ENCODE data around the gene TTC4. TPM values are rescaled to one million over a fixed set of nuclear protein-coding genes. Genes with fewer than 3 reads are reported as not detected.

Gene TTC4
- total RNA-seq, 2 donors from 2014 or later = 11.0 to 18.4 TPM

- Histone ChIP-seq H3K9ac (ENCODE audit: low read depth in 2 of 2, low read length in 2 of 2) (no peak overlapping the region), H3K4me3 (no peak overlapping the region), H3K36me3 (no peaks in the 10 kb centered on the region), H3K4me1 (no peaks in the 10 kb centered on the region), H3K27me3 (no peaks in the 10 kb centered on the region), H3K9me3 (no peaks in the 10 kb centered on the region), H3K27ac (no peak overlapping the region)
- intact Hi-C loops (cut with DNase I) = no loop called here
- no peak for DNase-seq
- no peak for TF ChIP-seq CTCF (IDR thresholded peaks at IDR 0.05)
These were observed 13.7 kb upstream of the TTC4 start for GRCh38 chr1:54701996-54702395.

GRCh38 chr1:54703471-54703870, 12.2 kb upstream of the TTC4 start:
- H3K36me3 ChIP-seq = no peaks in the 10 kb centered on the region
- no peaks in the 10 kb centered on the region for H3K4me1 ChIP-seq
- intact Hi-C loops (cut with DNase I) = no loop called here
- DNase-seq = no peak
- H3K27me3 ChIP-seq = no peaks in the 10 kb centered on the region
- no peak overlapping the region for H3K27ac ChIP-seq
- no peak overlapping the region for H3K9ac ChIP-seq (ENCODE audit: low read depth in 2 of 2, low read length in 2 of 2)
- H3K4me3 ChIP-seq = no peak overlapping the region
- no peaks in the 10 kb centered on the region for H3K9me3 ChIP-seq
- TF ChIP-seq CTCF (IDR thresholded peaks at IDR 0.05) = no peak

GRCh38 chr1:54705153-54705552, 10.5 kb upstream of the TTC4 start:
- no peak overlapping the region for H3K9ac ChIP-seq (ENCODE audit: low read depth in 2 of 2, low read length in 2 of 2)
- no peak overlapping the region for H3K27ac ChIP-seq
- no peak overlapping the region for H3K4me3 ChIP-seq
- no peak for TF ChIP-seq CTCF (IDR thresholded peaks at IDR 0.05)
- intact Hi-C loops (cut with DNase I) = no loop called here
- no peaks in the 10 kb centered on the region for H3K27me3 ChIP-seq
- no peaks in the 10 kb centered on the region for H3K4me1 ChIP-seq
- no peaks in the 10 kb centered on the region for H3K9me3 ChIP-seq
- no peak for DNase-seq
- H3K36me3 ChIP-seq = no peaks in the 10 kb centered on the region

GRCh38 chr1:54706419-54706818, 9.2 kb upstream of the TTC4 start:
- Histone ChIP-seq H3K9ac (ENCODE audit: low read depth in 2 of 2, low read length in 2 of 2) (no peak overlapping the region), H3K36me3 (no peaks in the 10 kb centered on the region), H3K4me3 (no peak overlapping the region), H3K4me1 (no peaks in the 10 kb centered on the region), H3K27ac (no peak overlapping the region), H3K27me3 (no peaks in the 10 kb centered on the region), H3K9me3 (no peaks in the 10 kb centered on the region)
- intact Hi-C loops (cut with DNase I) = no loop called here
- no peak for TF ChIP-seq CTCF (IDR thresholded peaks at IDR 0.05)
- DNase-seq = no peak

- Histone ChIP-seq H3K27ac (no peak overlapping the region), H3K27me3 (no peaks in the 10 kb centered on the region), H3K9ac (ENCODE audit: low read depth in 2 of 2, low read length in 2 of 2) (no peak overlapping the region), H3K9me3 (no peaks in the 10 kb centered on the region), H3K4me1 (no peaks in the 10 kb centered on the region), H3K36me3 (no peaks in the 10 kb centered on the region), H3K4me3 (no peak overlapping the region)
- intact Hi-C loops (cut with DNase I) = no loop called here
- DNase-seq = no peak
- TF ChIP-seq CTCF (IDR thresholded peaks at IDR 0.05) = no peak
These were observed 7.3 kb upstream of the TTC4 start for GRCh38 chr1:54708385-54708784.

Data from colonic mucosa (tissue), 4 donors.